GM19452 (cell line): Measurements from ENCODE around the gene RFPL2.

ENCODE experiments used
- ATAC-seq: cut with Tn5 transposase; IDR thresholded peaks from one replicate; pipeline ENCODE4 v1.9.1; 2021; ENCODE audit not compliant: unreplicated experiment

Gene RFPL2

DNA sequence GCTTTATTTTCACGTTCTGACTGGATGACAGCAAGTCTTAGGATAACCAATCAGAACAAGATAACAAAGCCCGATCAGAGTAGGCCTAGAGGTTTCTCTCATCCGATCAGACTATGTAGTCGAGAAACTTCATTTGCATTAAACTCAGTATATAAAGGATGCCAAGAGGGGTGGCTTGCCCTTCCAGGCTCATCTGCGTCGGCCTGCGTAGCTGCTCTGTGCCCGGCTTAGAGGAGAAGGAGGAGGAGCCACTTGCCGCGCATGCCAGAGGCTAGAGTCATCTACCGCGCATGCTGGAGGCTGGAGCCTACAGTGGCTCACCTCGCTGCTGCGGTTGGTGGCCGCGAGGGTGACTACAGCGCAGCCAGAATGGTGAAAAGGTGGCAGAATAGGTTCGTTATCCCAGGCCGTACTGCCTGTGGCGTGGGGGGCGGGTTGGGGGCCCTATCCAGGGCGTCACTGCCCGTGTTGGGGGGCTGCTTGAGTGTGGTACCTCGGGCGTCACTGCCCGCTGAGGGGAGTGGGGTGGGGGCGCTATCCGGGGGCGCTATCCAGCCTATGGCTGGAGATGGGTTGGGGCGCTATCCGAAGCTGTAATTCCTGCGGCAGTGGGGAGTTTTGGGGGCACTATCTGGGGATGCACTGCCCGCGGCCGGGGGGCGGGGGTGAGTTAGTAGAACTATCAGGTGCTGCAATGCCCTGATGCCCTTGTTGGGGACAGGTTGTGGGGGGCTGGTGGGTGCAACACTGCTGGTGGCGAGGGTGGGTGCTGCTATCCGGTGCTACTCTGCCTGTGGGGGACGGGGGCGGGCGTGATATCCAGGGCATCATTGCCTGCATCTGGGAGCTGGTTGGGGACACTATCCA is at the start of gene RFPL2:
RFPL2 (minus strand) TSS at position 218 of the 867 bp plus-strand sequence. CDS start 2,622 bp downstream, outside the sequence.
- no peak for ATAC-seq

- ATAC-seq: no peak
Measured at GRCh38 chr22:32249231-32249630, 44.4 kb upstream of the RFPL2 start.

- no peak for ATAC-seq
Measured at GRCh38 chr22:32248276-32248675, 43.4 kb upstream of the RFPL2 start.

- ATAC-seq: no peak
Measured at GRCh38 chr22:32246166-32246565, 41.3 kb upstream of the RFPL2 start.

DNA sequence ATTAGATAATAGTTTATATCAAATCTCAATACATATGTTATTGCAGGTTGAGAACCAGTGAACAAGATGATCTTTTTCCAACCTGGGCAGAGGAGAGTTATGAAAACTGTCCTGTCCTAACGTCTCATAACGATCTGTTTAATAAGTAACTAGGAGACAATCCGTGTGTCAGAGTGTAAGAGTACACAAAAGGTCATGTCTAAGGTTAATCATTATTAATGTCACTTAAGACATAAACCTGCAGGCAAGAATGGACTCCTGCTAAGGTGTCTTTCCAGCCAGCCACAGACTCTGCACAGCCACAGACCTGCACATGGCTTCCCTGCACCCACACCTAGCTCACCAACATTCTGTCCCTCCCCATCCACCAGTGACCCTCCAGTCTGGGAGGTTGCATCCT is 40.2 kb upstream of the RFPL2 start:
- ATAC-seq: no peak

DNA sequence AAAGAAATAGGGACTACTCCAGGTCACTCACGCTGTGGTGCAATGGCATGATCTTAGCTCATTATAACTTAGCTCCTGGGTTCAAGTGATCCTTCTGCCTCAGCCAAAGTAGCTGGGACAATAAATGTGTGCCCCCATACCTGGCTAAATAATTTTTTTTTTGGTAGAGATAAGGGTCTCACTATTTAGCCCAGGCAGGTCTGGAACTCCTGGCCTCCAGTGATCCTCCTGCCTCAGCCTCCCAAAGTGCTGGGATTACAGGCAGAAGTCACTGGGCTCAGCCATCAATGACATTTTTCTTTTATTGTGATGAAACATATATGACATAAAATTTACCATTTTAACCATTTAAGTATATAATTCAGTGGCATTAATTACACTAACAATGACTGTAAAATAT is 39.7 kb upstream of the RFPL2 start:
- ATAC-seq: no peak

GRCh38 chr22:32240461-32240860 is 35.6 kb upstream of the RFPL2 start:
- no peak for ATAC-seq

DNA sequence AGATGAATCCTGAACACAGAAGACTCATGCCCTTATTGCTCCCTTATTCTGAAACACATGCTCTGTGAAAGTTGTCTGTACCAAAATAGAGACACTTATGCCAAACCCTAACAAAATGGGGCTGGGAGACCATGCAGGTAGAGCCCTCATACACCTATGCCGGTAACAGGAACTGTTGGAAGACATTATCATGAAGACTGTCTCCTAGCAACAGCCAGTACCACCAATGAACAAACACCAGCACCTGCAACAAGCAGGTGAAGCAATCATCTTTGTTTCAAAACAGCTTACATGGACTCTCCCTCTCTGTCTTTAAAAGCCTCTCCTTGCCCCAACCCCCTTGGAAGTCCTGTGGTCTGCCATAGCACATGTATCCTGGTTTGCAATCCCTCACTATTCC is 33.0 kb upstream of the RFPL2 start:
- ATAC-seq: no peak

GRCh38 chr22:32236970-32237369 is 32.1 kb upstream of the RFPL2 start:
- no peak for ATAC-seq

DNA sequence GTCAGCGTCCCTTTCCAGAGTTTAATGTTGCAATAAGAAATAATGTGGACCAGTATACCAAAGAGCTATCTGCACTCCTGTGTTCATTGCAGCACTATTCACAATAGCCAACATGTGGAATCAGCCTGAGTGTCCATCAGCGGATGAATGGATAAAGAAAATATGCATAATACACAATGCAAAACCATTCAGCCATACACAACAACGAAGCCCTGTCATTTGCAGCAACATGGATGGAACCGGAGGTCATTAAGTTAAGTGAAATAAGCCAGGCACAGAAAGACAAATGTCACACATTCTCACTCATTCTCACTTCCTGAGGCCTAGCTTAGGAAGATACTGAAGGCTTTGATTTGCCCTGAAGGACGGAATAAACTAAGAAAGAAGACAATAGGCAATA is 28.2 kb upstream of the RFPL2 start:
- ATAC-seq: no peak

DNA sequence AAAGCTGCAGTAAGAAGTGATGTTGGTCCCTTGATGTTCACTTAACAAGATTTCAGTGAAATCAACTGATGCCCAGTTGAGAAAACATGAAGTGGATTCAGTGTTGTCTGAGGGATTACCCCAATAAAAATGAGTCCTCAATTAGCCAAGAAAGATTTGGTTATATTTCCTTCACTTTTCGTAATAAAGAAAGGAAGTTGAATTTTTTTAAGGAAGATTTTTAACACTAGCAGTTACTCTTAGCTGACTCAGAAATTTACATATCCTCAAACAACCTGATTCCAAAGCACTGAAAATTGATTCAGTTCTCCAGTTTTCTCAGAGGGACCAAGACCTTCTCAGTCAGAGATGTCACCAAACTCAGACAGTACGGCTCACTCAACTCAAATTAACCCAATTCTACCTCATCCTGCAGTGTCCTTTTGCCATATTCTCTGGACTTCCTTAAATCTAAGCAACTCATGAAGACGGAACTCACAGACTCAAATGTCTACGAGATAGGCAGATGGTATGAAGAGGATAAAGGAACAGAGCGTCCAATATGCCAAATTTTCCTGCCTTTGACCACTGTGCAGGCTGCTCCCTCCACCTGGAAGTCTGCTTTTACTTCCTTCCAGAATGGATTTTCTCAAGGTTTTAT is 27.4 kb upstream of the RFPL2 start:
- ATAC-seq: no peak

DNA sequence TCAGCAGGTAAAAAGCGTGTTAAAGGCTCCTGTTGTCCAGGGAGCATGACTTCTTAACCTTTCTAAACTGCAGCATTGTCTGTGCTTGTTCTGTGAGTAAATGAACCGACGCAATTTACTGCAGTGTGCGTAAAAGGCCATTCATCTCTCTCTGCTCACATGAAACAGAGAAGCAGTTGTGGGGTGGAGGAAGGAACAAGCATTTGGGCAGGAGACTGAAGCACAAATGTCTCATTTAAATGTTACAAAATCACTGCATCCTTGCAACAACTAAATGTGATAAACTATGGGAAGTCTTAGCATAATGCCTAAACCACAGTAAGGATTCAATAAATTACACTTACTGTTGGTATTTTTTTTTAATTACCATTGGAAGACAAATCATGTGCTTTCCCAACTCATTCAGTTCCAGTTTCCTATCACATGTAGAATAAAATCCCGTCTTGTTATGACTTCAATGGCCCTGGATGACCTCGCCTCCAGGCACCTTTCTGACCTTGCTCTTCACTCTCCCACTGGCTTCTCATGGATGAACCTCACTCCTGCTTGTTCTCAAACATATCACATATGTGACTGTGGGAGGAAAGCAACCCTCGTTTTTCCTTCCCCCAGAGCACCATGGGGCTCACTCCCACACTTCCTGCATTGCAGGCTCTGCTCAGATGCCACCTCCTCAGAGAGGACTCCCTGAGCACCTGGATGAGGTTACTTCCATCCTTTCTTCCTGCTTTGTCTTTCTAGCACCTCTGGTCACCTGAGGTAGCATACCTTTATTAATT is 21.6 kb upstream of the RFPL2 start:
- ATAC-seq: no peak

GRCh38 chr22:32222991-32223390 is 18.1 kb upstream of the RFPL2 start:
- ATAC-seq: no peak

DNA sequence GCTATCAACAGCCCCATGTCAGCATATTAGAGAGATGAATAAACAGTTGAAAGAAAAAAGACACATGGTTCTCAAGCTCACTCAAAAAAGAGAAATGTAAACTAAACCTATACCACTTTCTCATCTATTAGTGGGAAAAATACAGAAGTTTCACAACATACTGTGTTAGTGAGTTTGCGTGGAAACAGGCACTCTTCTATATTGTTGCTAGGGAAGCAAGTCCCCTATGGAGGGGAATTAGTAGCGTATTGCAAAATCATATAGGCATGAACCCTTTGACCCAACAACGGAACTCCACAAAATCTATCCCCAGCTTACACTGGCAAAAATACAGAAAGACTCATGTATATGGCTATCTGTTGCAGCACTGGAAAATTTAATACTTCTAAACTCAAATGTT is 14.2 kb upstream of the RFPL2 start:
- no peak for ATAC-seq

DNA sequence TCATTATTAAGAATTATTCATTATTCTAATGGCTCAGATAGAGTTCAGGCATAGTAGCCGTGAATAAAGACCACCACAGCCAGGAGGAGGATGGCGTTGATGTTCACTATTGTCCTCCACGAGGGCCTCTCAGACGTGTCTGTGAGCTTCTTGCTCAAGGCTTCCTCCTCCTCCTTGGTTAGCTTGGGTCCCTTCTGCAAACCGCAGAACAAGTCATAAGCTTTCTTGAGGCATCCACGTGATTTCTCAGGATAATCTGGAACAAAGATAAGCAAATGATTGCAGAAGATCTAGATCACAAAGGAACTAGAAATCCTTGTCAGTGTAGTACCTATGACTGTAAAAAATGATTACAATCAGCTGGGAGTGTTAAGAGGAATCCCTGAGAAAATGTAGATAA is 13.6 kb upstream of the RFPL2 start:
- no peak for ATAC-seq

- ATAC-seq: no peak
Measured at GRCh38 chr22:32217465-32217864, 12.6 kb upstream of the RFPL2 start.

- no peak for ATAC-seq
Measured at GRCh38 chr22:32216911-32217310, 12.0 kb upstream of the RFPL2 start.

GRCh38 chr22:32211011-32211410 is 6.1 kb upstream of the RFPL2 start:
- no peak for ATAC-seq

DNA sequence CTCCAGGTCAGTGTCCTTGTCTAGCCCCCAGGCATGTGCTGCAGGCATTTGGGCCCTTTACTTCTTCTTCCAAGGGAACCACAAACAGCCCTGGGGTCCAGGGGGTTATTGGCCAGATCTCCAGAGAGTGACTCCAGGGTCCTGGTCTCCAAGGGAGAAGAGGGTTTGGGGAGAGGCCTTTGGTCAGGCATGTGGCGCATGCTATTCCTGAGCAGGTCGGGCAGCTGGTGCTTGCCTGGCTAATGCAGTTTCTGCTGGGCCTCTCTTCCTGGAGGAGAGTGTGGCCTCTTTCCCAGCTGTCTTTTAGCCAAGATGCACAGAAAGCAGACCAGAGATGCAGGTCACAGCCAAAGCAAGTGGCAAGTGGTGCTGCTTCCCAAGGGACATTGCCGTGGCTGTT is 3.8 kb upstream of the RFPL2 start:
- no peak for ATAC-seq

DNA sequence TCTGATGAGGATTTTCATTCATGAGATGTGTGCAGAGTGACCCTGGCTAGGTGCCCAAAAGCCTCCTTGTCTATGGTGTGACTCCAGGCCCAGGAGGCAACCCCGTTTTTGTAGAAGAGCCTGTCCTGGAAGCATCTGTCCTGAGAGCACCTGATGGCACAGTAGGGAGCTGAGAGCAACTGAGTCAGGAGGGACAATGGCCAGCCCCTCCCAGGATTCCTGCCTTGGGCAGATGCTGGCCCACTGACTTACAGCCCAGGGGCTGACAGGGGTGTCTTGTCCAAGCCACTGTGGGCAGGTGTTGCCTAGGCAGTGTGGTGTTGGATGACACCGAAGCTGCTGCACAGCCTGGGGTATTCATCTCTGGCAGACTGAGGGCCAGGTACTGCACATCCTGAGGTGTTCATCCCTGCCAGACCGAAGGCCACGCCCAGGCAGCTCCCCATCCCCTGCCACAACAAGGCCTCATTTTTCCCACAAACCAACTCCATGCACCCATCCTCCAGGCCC is 3.2 kb upstream of the RFPL2 start:
- ATAC-seq: no peak
